GM20431 (cell line): ENCODE data around the gene C12orf56.
"Not testable (repeated sequence)": the region's sequence is repeated elsewhere in the genome, so short reads cannot be mapped to it uniquely, and the experiment has no call there.

Experiments used
- in situ Hi-C: fragments of 300-500 bp; cut with MseI, MboI; formaldehyde crosslinking; loops from one replicate; pipeline ENCODE4 v1.15.0; 2020; ENCODE audit warnings: low sequenced_read_pairs; ENCODE audit not compliant: unreplicated experiment

Gene C12orf56

GRCh38 chr12:64320611-64321010 lies 69.9 kb downstream of the C12orf56 start:
- in situ Hi-C loops = no loop called here

GRCh38 chr12:64319540-64320225 lies 70.9 kb downstream of the C12orf56 start:
- in situ Hi-C loops = not testable (repeated sequence)

GRCh38 chr12:64318605-64319004 lies 72.0 kb downstream of the C12orf56 start:
- in situ Hi-C loops = no loop called here

GRCh38 chr12:64311877-64312276 lies 78.7 kb downstream of the C12orf56 start:
- in situ Hi-C loops = no loop called here

GRCh38 chr12:64304571-64304970 lies 86.0 kb downstream of the C12orf56 start:
- in situ Hi-C loops = no loop called here

GRCh38 chr12:64299628-64300027 lies 90.9 kb downstream of the C12orf56 start:
- in situ Hi-C loops = no loop called here

- in situ Hi-C loops = no loop called here
Measured at GRCh38 chr12:64296301-64296700, 94.3 kb downstream of the C12orf56 start.

- in situ Hi-C loops = no loop called here
Measured at GRCh38 chr12:64293654-64294364, 96.7 kb downstream of the C12orf56 start.

- in situ Hi-C loops = not testable (repeated sequence)
Measured at GRCh38 chr12:64293174-64293573, 97.4 kb downstream of the C12orf56 start.

- in situ Hi-C loops = no loop called here
Measured at GRCh38 chr12:64286521-64286920, 104.0 kb downstream of the C12orf56 start.

- in situ Hi-C loops = no loop called here
Measured at GRCh38 chr12:64284256-64284655, 106.3 kb downstream of the C12orf56 start.

GRCh38 chr12:64278421-64278820 lies 112.1 kb downstream of the C12orf56 start:
- in situ Hi-C loops = no loop called here

GRCh38 chr12:64273527-64274403 lies 116.8 kb downstream of the C12orf56 start:
- in situ Hi-C loops = no loop called here

- in situ Hi-C loops = no loop called here
Measured at GRCh38 chr12:64270411-64270810, 120.1 kb downstream of the C12orf56 start.

GRCh38 chr12:64269161-64269560 lies 121.4 kb downstream of the C12orf56 start:
- in situ Hi-C loops = no loop called here

- in situ Hi-C loops = no loop called here
Measured at GRCh38 chr12:64268409-64268808, 122.1 kb downstream of the C12orf56 start.

GRCh38 chr12:64265839-64266238 lies 124.7 kb downstream of the C12orf56 start:
- in situ Hi-C loops = no loop called here

- in situ Hi-C loops = no loop called here
Measured at GRCh38 chr12:64261813-64262212, 128.7 kb downstream of the C12orf56 start.

- in situ Hi-C loops = loop anchor here (10.0 kb wide), 1 partner anchor 414 kb away; the partner anchor contains the start of gene SRGAP1
Measured at GRCh38 chr12:64258576-64258975, 132.0 kb downstream of the C12orf56 start.

- in situ Hi-C loops = loop anchor here (10.0 kb wide), 1 partner anchor 411 kb away; the partner anchor contains the start of gene SRGAP1
Measured at GRCh38 chr12:64256166-64256800, 134.3 kb downstream of the C12orf56 start.
